ENCODE results near the gene TSSK2.

TSSK2 gene

GRCh38 chr22:19106886-19107729 lies 24.0 kb upstream of the TSSK2 start:
- no peak for DNase-seq

GRCh38 chr22:19107730-19108074 lies 23.4 kb upstream of the TSSK2 start:
- DNase-seq: no peak

GRCh38 chr22:19108807-19109197 lies 22.3 kb upstream of the TSSK2 start:
- DNase-seq: peak; percentile 54

- DNase-seq: peak; percentile 97
These were observed 21.7 kb upstream of the TSSK2 start for GRCh38 chr22:19109198-19110063.

- no peak for DNase-seq
These were observed 21.0 kb upstream of the TSSK2 start for GRCh38 chr22:19110064-19110458.

DNA sequence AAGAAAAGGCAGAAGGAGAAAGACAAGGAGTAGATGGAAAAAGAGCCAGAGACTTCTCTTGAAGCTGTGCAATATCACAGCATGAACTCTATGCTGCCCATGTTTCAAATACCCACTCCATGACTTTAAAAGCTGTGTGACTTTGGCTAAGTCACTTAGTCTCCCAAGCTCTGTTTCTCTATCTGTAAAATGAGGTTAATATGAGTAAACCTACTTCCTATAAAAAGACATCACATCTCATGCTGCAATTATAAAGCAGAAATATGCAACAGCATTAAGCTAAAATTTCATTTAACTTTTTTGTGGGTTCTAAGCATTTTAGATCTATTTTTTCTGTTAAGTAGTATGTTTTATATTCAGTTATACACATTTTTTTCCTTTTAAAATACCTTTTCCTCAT lies 20.5 kb upstream of the TSSK2 start:
- peak; percentile 48 for DNase-seq

DNA sequence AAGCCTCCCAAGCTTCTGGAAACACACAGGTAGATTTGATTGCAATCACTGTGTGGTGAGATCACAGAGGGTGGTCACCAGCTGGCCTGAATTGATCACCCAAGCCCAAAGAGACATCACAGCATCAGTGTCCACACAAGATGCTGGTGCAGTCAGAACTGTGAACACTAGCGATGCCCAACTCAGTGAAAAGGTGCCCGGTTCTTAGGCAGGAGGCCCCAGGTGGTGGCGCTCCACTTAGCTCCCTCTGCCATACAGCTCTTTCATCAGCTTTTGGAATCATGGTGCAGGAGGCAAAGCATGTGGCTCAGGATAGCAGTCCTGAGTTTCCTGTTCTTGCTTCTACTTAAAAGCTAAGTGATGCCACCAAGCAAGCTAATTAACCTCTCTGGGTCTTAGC lies 20.0 kb upstream of the TSSK2 start:
- DNase-seq: peak; percentile 33

GRCh38 chr22:19111584-19111983 lies 19.5 kb upstream of the TSSK2 start:
- DNase-seq: no peak

GRCh38 chr22:19113429-19113828 lies 17.7 kb upstream of the TSSK2 start:
- DNase-seq: no peak

- no peak for DNase-seq
These were observed 16.0 kb upstream of the TSSK2 start for GRCh38 chr22:19114984-19115552.

DNA sequence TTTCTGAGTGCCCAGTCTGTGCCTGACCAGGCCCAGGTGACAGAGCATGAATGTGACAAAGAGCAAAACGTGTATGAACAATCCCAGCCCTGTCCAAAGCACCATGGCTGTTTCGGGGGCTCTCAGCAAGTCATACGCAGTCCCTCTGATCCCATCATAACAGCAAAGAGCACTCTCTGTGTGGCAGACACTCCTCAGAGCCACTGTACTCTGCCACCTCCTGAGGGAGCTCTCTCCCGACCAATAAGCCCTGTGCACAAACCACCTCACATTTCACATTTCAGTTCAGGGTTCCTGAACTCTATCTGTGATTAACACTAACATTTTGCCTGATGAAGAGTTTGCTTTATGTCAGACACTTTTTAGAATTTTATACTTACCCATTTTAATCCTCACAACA lies 15.5 kb upstream of the TSSK2 start:
- DNase-seq: peak; percentile 49

DNA sequence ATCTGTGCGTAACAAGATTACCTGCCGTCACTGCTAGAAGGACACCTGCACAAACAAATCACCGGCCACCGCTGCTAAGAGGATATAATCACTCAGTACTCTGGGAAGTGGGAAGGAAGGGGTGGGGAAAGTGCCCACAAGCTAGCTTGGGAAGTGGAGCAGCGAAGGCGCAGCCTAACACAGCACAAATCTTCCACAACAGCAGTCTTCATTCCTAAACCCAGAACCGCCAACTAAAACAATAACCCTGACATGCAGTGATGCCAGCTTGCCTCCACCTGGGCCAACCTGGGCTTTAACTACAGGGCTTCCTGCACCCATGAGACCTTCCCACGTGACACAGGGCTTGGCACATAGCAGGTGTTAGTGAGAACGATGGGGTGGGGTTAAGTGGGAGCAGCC lies 14.0 kb upstream of the TSSK2 start:
- DNase-seq: no peak

GRCh38 chr22:19118329-19118880 lies 12.7 kb upstream of the TSSK2 start:
- no peak for DNase-seq

- DNase-seq: no peak
These were observed 11.2 kb upstream of the TSSK2 start for GRCh38 chr22:19119949-19120348.

DNA sequence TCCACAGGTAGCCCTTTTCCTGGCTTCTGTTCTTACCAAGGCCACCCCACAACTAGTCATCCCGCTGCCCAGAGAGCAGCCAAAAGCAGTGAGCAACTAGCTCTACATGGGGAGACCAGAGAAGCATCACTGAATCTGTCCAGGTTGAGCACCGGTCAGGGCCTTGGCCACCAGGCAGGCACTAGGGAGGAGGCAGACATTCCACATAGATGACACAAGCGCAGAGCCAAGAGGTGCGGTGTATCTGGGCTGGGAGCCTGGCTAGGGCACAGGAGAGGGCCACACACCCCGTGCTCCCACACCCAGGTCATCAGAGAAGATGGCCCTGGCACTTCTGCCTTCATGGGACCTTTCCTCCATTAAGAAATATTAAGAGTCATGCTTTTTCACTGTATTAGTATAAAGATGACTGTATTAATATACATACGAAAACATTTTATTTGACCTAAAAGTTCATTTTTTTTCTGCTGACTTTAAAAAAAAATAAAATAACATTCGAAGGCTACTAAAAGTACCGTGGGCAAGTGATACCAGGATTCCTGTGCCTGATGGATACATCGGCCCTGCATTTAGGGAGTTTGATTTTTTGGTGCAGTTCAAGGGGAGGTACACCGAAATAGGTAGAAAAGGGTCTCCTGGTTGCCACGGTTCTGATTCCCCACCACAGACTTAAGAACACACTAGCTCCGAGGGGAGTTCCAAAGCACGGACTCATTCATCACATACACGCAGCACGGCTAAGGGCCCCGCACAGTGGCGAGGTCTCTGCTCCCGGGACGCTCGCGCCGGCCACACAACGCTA lies 10.1 kb upstream of the TSSK2 start:
- DNase-seq: no peak

- DNase-seq: peak; percentile 62
These were observed 9.4 kb upstream of the TSSK2 start for GRCh38 chr22:19121631-19122142.

DNA sequence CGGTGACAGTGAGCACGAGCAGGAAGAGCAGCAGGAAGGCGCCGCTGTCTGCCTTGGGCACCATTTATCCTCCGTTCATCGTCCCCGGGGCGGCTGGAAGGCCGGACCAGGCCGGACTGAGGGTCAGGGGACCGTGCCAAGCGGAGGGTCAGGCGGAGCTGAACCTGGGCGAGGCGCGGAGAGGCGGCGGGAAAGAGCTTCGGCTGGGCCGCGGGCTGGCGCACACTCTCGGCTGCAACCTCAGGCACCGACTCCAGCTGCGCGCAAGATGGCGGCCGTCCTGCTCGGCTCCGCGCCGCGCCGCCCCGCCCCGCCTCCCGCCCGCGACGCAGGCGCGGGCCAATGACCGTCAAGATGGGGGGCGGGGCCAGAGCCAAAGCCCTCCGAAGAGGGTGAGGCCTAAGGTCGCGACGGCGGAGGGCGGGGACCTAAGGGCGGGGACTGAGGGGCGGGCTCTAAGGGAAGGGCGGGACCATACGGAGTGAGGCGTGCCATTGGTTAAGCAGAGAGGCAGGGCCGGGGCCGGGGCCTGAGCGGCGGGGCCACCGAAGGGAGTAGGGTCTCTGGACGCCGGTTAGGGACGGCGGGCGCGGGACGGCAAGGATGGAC lies 8.9 kb upstream of the TSSK2 start, which contains the start of gene DGCR2:
Gene DGCR2 (minus strand): TSS at position 270 of the 609 bp plus-strand sequence. CDS start 206 bp downstream, at position 64.
- DNase-seq: peak; percentile 98

- DNase-seq: peak; percentile 61
These were observed 8.2 kb upstream of the TSSK2 start for GRCh38 chr22:19122752-19123492.

DNA sequence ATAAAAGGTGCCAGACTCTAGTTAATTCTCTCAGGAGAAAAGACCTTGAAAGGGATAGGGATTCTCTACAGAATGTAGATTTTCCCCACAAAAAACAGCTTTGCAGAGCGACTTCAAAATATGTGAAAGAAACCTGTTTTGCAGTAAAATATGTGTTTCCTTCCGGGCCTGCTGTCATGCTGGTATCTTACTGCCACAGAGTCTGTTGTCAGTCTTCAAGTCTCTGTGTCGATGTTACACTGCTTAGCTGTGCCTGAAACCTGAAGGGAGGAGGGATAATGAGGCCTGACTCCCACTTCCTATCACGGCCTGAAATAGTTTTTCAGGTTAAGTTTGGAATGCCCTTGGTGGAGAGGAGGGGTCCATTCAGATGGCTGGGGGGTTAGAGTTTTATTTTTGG lies 7.2 kb upstream of the TSSK2 start:
- no peak for DNase-seq

DNA sequence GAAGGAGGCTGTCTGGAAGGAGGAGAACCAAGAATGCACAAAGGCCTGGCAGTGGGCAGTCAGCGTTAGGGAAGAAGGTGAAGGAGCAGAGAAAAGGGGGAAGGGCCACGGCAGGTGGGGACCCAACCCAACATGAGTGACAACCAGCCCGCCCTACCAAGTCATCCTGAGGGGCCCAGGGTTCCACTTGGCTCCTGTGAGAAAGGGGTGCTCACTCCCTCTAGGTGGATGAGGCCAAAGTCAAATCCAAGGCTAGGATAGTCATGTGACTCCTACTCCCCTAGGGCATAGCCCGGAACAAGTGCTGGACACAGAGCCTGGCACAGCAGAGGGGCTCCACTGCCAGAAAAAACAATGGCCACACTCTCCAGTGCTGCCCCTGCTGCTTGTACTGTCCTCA lies 6.7 kb upstream of the TSSK2 start:
- no peak for DNase-seq

GRCh38 chr22:19125011-19125410 lies 6.1 kb upstream of the TSSK2 start:
- no peak for DNase-seq
